ENCODE measurements around the gene TMEM231. TPM values are rescaled to one million over a fixed set of nuclear protein-coding genes. Genes with fewer than 3 reads are reported as not detected.
A peak's percentile ranks its signal among the peaks of the same experiment; 100 is the strongest.
"Not testable (repeated sequence)": the region's sequence is repeated elsewhere in the genome, so short reads cannot be mapped to it uniquely, and the experiment has no call there.

The TMEM231 gene
- polyA plus RNA-seq, 3 donors, result 0.27 to 0.75 (median 0.72) TPM

DNA sequence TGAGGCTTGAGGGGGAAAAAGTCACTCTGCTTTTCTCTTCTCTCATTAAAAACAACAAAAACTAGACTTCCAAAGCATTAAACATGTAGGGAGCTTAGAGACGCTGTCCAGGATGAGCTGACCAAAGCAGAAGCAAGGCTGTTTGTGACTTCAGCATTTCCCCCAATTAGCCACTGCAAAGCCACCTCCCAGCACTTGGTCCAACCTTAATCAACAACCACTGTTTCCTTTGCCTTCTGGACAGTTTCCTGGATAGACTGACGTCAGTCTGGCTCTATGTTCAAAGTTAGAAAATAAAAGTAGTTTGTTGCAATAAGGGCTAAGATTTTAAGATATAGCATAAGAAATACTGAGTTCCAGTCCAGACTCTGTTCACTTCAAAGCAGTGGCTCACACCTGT is 3.1 kb downstream of the TMEM231 start:
- intact Hi-C loops (cut with micrococcal nuclease), result no loop called here

DNA sequence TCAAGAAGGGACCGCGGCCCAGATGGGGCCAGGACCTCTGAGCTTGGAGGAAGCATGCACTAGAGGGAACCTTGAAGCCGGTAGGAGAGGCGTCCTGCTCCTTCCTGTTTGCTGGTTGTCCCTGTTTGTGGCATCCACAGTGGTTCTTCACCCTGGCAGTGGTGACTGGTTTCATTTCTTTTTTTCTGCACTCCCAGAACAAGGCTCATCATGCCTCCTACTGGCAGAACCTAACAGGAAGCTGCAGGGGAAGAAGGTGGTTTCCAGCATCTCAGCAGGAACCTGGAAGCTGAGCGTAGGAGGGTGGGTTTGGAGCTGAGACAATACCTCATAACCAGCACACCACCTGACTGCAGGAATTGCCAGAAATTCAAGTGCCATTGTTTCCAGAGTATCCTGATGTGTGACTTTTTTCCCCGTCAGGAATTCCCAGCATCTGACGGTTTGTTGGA is 5.8 kb downstream of the TMEM231 start:
- Mint-ChIP-seq H3K4me3 (peak overlapping the region in 1 of 2 donors; percentile 70), H3K27me3 (ENCODE audit: low read depth in 3 of 3) (peaks cover 10 to 16% (median 14%) of the 10 kb centered on the region in 3 donors), H3K36me3 (no peaks in the 10 kb centered on the region), H3K27ac (peak overlapping the region in 6 of 7 donors; percentile 49 to 89 (median 61)), H3K4me1 (peaks cover 11% of the 10 kb centered on the region), H3K9me3 (peaks cover 0 to 1% (median 0%) of the 10 kb centered on the region in 7 donors)
- Histone ChIP-seq H3K79me2 (ENCODE audit: insufficient read depth, low read length) (no peaks in the 10 kb centered on the region), H3K36me3 (replicated peaks in 1 of 2; ENCODE audit: control insufficient read depth in 1 of 2, insufficient read depth in 2 of 2, low read length in 2 of 2) (no peaks in the 10 kb centered on the region), H3K9ac (ENCODE audit: insufficient read depth, low read length, poor library complexity, severe bottlenecking) (no peak overlapping the region), H3K4me1 (ENCODE audit: control insufficient read depth in 1 of 2, insufficient read depth in 2 of 2, low read length in 2 of 2) (peaks cover 14 to 16% of the 10 kb centered on the region in 2 donors), H3K4me3 (replicated peaks in 1 of 3; ENCODE audit: low read depth in 2 of 3, low read length in 3 of 3) (peak overlapping the region in 1 of 3 experiments; percentile 50), H3K27ac (ENCODE audit: low read depth in 1 of 2, low read length in 2 of 2) (no peak overlapping the region), H4K20me1 (ENCODE audit: insufficient read depth, low read length) (no peaks in the 10 kb centered on the region), H3K27me3 (ENCODE audit: control insufficient read depth in 2 of 2, insufficient read depth in 2 of 2, low read length in 2 of 2) (peaks cover 6 to 8% of the 10 kb centered on the region in 2 donors), H3K4me2 (replicated peaks; ENCODE audit: extremely low read depth, low read length, poor library complexity, severe bottlenecking) (peak overlapping the region; percentile 66), H3K9me3 (replicated peaks in 1 of 2; ENCODE audit: control insufficient read depth in 1 of 2, insufficient read depth in 1 of 2, low read length in 2 of 2) (no peaks in the 10 kb centered on the region), H2AFZ (ENCODE audit: insufficient read depth, low read depth, low read length, poor library complexity, severe bottlenecking) (peak overlapping the region; percentile 74)
- intact Hi-C loops (cut with micrococcal nuclease), result no loop called here
- TF ChIP-seq, protein P1, sequence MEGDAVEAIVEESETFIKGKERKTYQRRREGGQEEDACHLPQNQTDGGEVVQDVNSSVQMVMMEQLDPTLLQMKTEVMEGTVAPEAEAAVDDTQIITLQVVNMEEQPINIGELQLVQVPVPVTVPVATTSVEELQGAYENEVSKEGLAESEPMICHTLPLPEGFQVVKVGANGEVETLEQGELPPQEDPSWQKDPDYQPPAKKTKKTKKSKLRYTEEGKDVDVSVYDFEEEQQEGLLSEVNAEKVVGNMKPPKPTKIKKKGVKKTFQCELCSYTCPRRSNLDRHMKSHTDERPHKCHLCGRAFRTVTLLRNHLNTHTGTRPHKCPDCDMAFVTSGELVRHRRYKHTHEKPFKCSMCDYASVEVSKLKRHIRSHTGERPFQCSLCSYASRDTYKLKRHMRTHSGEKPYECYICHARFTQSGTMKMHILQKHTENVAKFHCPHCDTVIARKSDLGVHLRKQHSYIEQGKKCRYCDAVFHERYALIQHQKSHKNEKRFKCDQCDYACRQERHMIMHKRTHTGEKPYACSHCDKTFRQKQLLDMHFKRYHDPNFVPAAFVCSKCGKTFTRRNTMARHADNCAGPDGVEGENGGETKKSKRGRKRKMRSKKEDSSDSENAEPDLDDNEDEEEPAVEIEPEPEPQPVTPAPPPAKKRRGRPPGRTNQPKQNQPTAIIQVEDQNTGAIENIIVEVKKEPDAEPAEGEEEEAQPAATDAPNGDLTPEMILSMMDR (IDR thresholded peaks at IDR 0.05), result peak; percentile 71
- DNase-seq, result peak; percentile 79 to 92 (median 85)
- WGBS (ENCODE audit: insufficient coverage), result 0% methylated on average over 4 of the region's 7 CpGs

More for the DNA sequence above, 3.1 kb downstream of the TMEM231 start:
- H3K4me1 ChIP-seq (ENCODE audit: control insufficient read depth in 1 of 2, insufficient read depth in 2 of 2, low read length in 2 of 2), result peaks cover 25 to 30% of the 10 kb centered on the region in 2 donors
- H3K4me1 Mint-ChIP-seq, result peaks cover 21% of the 10 kb centered on the region
- H3K79me2 ChIP-seq (ENCODE audit: insufficient read depth, low read length), result no peaks in the 10 kb centered on the region
- peaks cover 7 to 13% of the 10 kb centered on the region in 2 donors for H3K27me3 ChIP-seq (ENCODE audit: control insufficient read depth in 2 of 2, insufficient read depth in 2 of 2, low read length in 2 of 2)
- peaks cover 0 to 3% (median 0%) of the 10 kb centered on the region in 7 donors for H3K9me3 Mint-ChIP-seq
- DNase-seq, result no peak
- no peak overlapping the region for H3K4me3 Mint-ChIP-seq
- H3K27ac ChIP-seq (ENCODE audit: low read depth in 1 of 2, low read length in 2 of 2), result no peak overlapping the region
- no peaks in the 10 kb centered on the region for H3K36me3 ChIP-seq (replicated peaks in 1 of 2; ENCODE audit: control insufficient read depth in 1 of 2, insufficient read depth in 2 of 2, low read length in 2 of 2)
- no peak overlapping the region for H2AFZ ChIP-seq (ENCODE audit: insufficient read depth, low read depth, low read length, poor library complexity, severe bottlenecking)
- 78% methylated on average over 1 of the region's 2 CpGs for WGBS (ENCODE audit: insufficient coverage)
- no peak overlapping the region for H3K27ac Mint-ChIP-seq
- H3K27me3 Mint-ChIP-seq (ENCODE audit: low read depth in 3 of 3), result peaks cover 12 to 20% (median 18%) of the 10 kb centered on the region in 3 donors
- no peaks in the 10 kb centered on the region for H3K36me3 Mint-ChIP-seq
- H3K9me3 ChIP-seq (replicated peaks in 1 of 2; ENCODE audit: control insufficient read depth in 1 of 2, insufficient read depth in 1 of 2, low read length in 2 of 2), result no peaks in the 10 kb centered on the region
- H3K4me2 ChIP-seq (replicated peaks; ENCODE audit: extremely low read depth, low read length, poor library complexity, severe bottlenecking), result no peak overlapping the region
- no peaks in the 10 kb centered on the region for H4K20me1 ChIP-seq (ENCODE audit: insufficient read depth, low read length)
- no peak overlapping the region for H3K4me3 ChIP-seq (replicated peaks in 1 of 3; ENCODE audit: low read depth in 2 of 3, low read length in 3 of 3)
- TF ChIP-seq, protein P1 (IDR thresholded peaks at IDR 0.05), result no peak
- no peak overlapping the region for H3K9ac ChIP-seq (ENCODE audit: insufficient read depth, low read length, poor library complexity, severe bottlenecking)

GRCh38 chr16:75548456-75548855 is 7.6 kb downstream of the TMEM231 start:
- H2AFZ ChIP-seq (ENCODE audit: insufficient read depth, low read depth, low read length, poor library complexity, severe bottlenecking); H3K27me3 Mint-ChIP-seq (ENCODE audit: low read depth in 3 of 3); H3K9me3 ChIP-seq (replicated peaks in 1 of 2; ENCODE audit: control insufficient read depth in 1 of 2, insufficient read depth in 1 of 2, low read length in 2 of 2); H3K4me2 ChIP-seq (replicated peaks; ENCODE audit: extremely low read depth, low read length, poor library complexity, severe bottlenecking); H3K27me3 ChIP-seq (ENCODE audit: control insufficient read depth in 2 of 2, insufficient read depth in 2 of 2, low read length in 2 of 2); H3K4me3 Mint-ChIP-seq; H3K36me3 ChIP-seq (replicated peaks in 1 of 2; ENCODE audit: control insufficient read depth in 1 of 2, insufficient read depth in 2 of 2, low read length in 2 of 2); DNase-seq; H3K27ac ChIP-seq (ENCODE audit: low read depth in 1 of 2, low read length in 2 of 2); H3K9ac ChIP-seq (ENCODE audit: insufficient read depth, low read length, poor library complexity, severe bottlenecking); H3K9me3 Mint-ChIP-seq; H4K20me1 ChIP-seq (ENCODE audit: insufficient read depth, low read length); H3K4me1 Mint-ChIP-seq; intact Hi-C loops (cut with micrococcal nuclease); H3K4me3 ChIP-seq (replicated peaks in 1 of 3; ENCODE audit: low read depth in 2 of 3, low read length in 3 of 3); H3K36me3 Mint-ChIP-seq; H3K79me2 ChIP-seq (ENCODE audit: insufficient read depth, low read length): not testable (repeated sequence)
- WGBS (ENCODE audit: insufficient coverage), result 92% methylated on average over 2 of the region's 9 CpGs
- H3K27ac Mint-ChIP-seq, result peak overlapping the region in 1 of 7 donors; percentile 21
- peaks cover 10% of the 10 kb centered on the region in 2 donors for H3K4me1 ChIP-seq (ENCODE audit: control insufficient read depth in 1 of 2, insufficient read depth in 2 of 2, low read length in 2 of 2)

Measured in CD14-positive monocyte (primary cell).